NCI-H69 (cell line): ENCODE measurements around the gene CSNK1G1.
"Not testable (repeated sequence)": the region's sequence is repeated elsewhere in the genome, so short reads cannot be mapped to it uniquely, and the experiment has no call there.

Experiments
- DNase-seq: peaks from one replicate; lab custom pipeline; 2025; lab: John Stamatoyannopoulos, UW

Gene CSNK1G1

GRCh38 chr15:64133623-64134344, 222.2 kb downstream of the CSNK1G1 start:
- no peak for DNase-seq

GRCh38 chr15:64132217-64132616, 223.8 kb downstream of the CSNK1G1 start:
- no peak for DNase-seq

GRCh38 chr15:64131547-64131946, 224.4 kb downstream of the CSNK1G1 start:
- DNase-seq: no peak

- DNase-seq: no peak
Observed at GRCh38 chr15:64130159-64130558, 225.8 kb downstream of the CSNK1G1 start.

- DNase-seq: no peak
Observed at GRCh38 chr15:64127521-64128270, 228.3 kb downstream of the CSNK1G1 start.

GRCh38 chr15:64125978-64126377, 230.0 kb downstream of the CSNK1G1 start:
- no peak for DNase-seq

- no peak for DNase-seq
Observed at GRCh38 chr15:64122936-64123351, 233.0 kb downstream of the CSNK1G1 start.

GRCh38 chr15:64122444-64122843, 233.5 kb downstream of the CSNK1G1 start:
- DNase-seq: no peak

- no peak for DNase-seq
Observed at GRCh38 chr15:64121614-64122013, 234.4 kb downstream of the CSNK1G1 start.

- not testable (repeated sequence) for DNase-seq
Observed at GRCh38 chr15:64120322-64120721, 235.7 kb downstream of the CSNK1G1 start.

- no peak for DNase-seq
Observed at GRCh38 chr15:64117759-64118487, 238.1 kb downstream of the CSNK1G1 start.
